GM21723 (cell line): ENCODE results near the gene RPS10.
"Not testable (repeated sequence)": the region's sequence is repeated elsewhere in the genome, so short reads cannot be mapped to it uniquely, and the experiment has no call there.

Experiments used
- ATAC-seq: cut with Tn5 transposase; IDR thresholded peaks from one replicate; pipeline ENCODE4 v1.9.1; 2021; ENCODE audit warnings: mild to moderate bottlenecking, moderate library complexity; ENCODE audit not compliant: unreplicated experiment

RPS10 gene

GRCh38 chr6:34374069-34374468 lies 51.8 kb downstream of the RPS10 start:
- ATAC-seq, result no peak

DNA sequence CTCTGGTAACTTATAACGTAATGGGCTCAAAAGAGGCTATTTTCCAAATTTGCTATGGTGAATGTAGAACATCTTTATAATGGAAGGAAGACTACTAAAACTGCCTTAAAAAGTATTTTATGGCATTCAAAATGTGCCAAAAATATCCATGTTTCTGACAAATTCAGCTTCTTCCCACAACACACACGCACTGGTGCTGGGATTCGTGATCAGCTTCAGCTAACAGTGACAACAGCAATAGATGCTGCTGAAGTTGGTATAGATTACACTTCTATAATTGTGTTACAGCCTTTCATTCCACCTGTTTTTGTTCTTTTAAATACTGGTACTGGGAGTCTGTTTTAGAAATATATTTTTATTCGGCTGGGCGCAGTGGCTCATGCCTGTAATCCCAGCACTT lies 52.4 kb downstream of the RPS10 start:
- ATAC-seq, result no peak

GRCh38 chr6:34371865-34372264 lies 54.0 kb downstream of the RPS10 start:
- not testable (repeated sequence) for ATAC-seq

GRCh38 chr6:34370361-34370760 lies 55.5 kb downstream of the RPS10 start:
- no peak for ATAC-seq

- no peak for ATAC-seq
These were observed 56.5 kb downstream of the RPS10 start for GRCh38 chr6:34369385-34369784.
